Activated CD4-positive, alpha-beta memory T cell treated with anti-CD3 and anti-CD28 coated beads, Interleukin-2, amount 10 ng/mL, durations not matched to agents 7 days and 5 days (primary cell): Measurements from ENCODE around the gene GRIK2. TPM values are rescaled to one million over a fixed set of nuclear protein-coding genes. Genes with fewer than 3 reads are reported as not detected.

Experiments used
- CTCF ChIA-PET: fragments of 350-600 bp; sonication (Branson Sonifier 250); formaldehyde crosslinking; loops from one replicate; lab custom pipeline; 2021; ENCODE audit warnings: antibody characterized with exemption, inconsistent platforms; lab: Charles Lee
- POLR2A ChIA-PET: fragments of 350-600 bp; sonication (Branson Sonifier 250); formaldehyde crosslinking; loops from one replicate; lab custom pipeline; 2021; ENCODE audit warnings: antibody characterized with exemption; lab: Charles Lee
- DNase-seq: peaks from one replicate; pipeline ENCODE4 v3.0.0-alpha.2; 2020
- H3K27ac Mint-ChIP-seq: one replicate; pipeline ENCODE4 v1.8.0; 2021; ENCODE audit warnings: mild to moderate bottlenecking, mixed read lengths
- H3K27me3 Mint-ChIP-seq: one replicate; pipeline ENCODE4 v1.8.0; 2021; ENCODE audit warnings: mixed read lengths
- H3K36me3 Mint-ChIP-seq: one replicate; pipeline ENCODE4 v1.8.0; 2021; ENCODE audit warnings: low read depth, mixed read lengths
- H3K4me1 Mint-ChIP-seq: one replicate; pipeline ENCODE4 v1.8.0; 2021; ENCODE audit warnings: mixed read lengths
- H3K4me3 Mint-ChIP-seq: one replicate; pipeline ENCODE4 v1.8.0; 2021; ENCODE audit warnings: mild to moderate bottlenecking, mixed read lengths
- H3K9me3 Mint-ChIP-seq: one replicate; pipeline ENCODE4 v1.8.0; 2021; ENCODE audit warnings: mixed read lengths
- total RNA-seq, 2 experiments: library from RNA; stranded (reverse); gene quantifications; one replicate each; pipeline ENCODE4 v1.2.3, GENCODE V29; 2021

The GRIK2 gene
- total RNA-seq, 2 experiments from 2014 or later: not detected

- H3K4me3 Mint-ChIP-seq: no peak overlapping the region
- H3K36me3 Mint-ChIP-seq: no peaks in the 10 kb centered on the region
- H3K27me3 Mint-ChIP-seq: no peaks in the 10 kb centered on the region
- H3K27ac Mint-ChIP-seq: no peak overlapping the region
- POLR2A ChIA-PET: no interaction called here
- H3K9me3 Mint-ChIP-seq: no peaks in the 10 kb centered on the region
- H3K4me1 Mint-ChIP-seq: no peaks in the 10 kb centered on the region
- no peak for DNase-seq
- CTCF ChIA-PET: no interaction called here
These were observed 58.5 kb downstream of the GRIK2 start for GRCh38 chr6:101451981-101452380.

GRCh38 chr6:101453221-101453620, 59.7 kb downstream of the GRIK2 start:
- H3K4me3 Mint-ChIP-seq: no peak overlapping the region
- POLR2A ChIA-PET: no interaction called here
- H3K27me3 Mint-ChIP-seq: no peaks in the 10 kb centered on the region
- H3K36me3 Mint-ChIP-seq: no peaks in the 10 kb centered on the region
- no peak for DNase-seq
- no peak overlapping the region for H3K27ac Mint-ChIP-seq
- CTCF ChIA-PET: no interaction called here
- no peaks in the 10 kb centered on the region for H3K9me3 Mint-ChIP-seq
- no peaks in the 10 kb centered on the region for H3K4me1 Mint-ChIP-seq

GRCh38 chr6:101454106-101454676, 60.7 kb downstream of the GRIK2 start:
- CTCF ChIA-PET: no interaction called here
- Mint-ChIP-seq H3K27ac (no peak overlapping the region), H3K9me3 (no peaks in the 10 kb centered on the region), H3K4me3 (no peak overlapping the region), H3K4me1 (no peaks in the 10 kb centered on the region), H3K27me3 (no peaks in the 10 kb centered on the region), H3K36me3 (no peaks in the 10 kb centered on the region)
- POLR2A ChIA-PET: no interaction called here
- no peak for DNase-seq

DNA sequence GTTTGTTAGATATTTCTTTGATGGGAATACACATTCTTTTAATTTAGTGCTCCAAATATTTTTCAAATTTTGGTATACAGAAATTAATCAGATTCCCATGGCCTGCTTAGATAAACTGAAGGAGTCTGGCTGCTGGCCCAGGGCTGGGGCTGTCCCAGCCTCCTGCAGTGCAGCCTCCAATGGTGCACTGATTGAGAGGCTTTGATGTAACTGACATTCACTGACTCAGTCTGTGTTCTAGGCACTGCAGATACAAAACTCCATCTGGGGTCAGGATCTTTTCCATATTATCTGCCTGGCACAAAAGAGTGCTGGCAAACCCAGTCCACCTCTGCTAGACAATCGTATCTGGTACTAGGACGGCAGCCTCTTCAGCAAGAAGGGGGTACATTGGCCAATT, 64.8 kb downstream of the GRIK2 start:
- no peak overlapping the region for H3K4me3 Mint-ChIP-seq
- ChIA-PET CTCF (no interaction called here), POLR2A (no interaction called here)
- no peaks in the 10 kb centered on the region for H3K27me3 Mint-ChIP-seq
- no peak overlapping the region for H3K27ac Mint-ChIP-seq
- no peaks in the 10 kb centered on the region for H3K4me1 Mint-ChIP-seq
- DNase-seq: no peak
- H3K36me3 Mint-ChIP-seq: no peaks in the 10 kb centered on the region
- H3K9me3 Mint-ChIP-seq: peaks cover 2% of the 10 kb centered on the region

- DNase-seq: no peak
- no peaks in the 10 kb centered on the region for H3K4me1 Mint-ChIP-seq
- no peak overlapping the region for H3K27ac Mint-ChIP-seq
- POLR2A ChIA-PET: no interaction called here
- peaks cover 2% of the 10 kb centered on the region for H3K9me3 Mint-ChIP-seq
- CTCF ChIA-PET: no interaction called here
- no peaks in the 10 kb centered on the region for H3K27me3 Mint-ChIP-seq
- no peaks in the 10 kb centered on the region for H3K36me3 Mint-ChIP-seq
- H3K4me3 Mint-ChIP-seq: no peak overlapping the region
These were observed 65.3 kb downstream of the GRIK2 start for GRCh38 chr6:101458826-101459225.

DNA sequence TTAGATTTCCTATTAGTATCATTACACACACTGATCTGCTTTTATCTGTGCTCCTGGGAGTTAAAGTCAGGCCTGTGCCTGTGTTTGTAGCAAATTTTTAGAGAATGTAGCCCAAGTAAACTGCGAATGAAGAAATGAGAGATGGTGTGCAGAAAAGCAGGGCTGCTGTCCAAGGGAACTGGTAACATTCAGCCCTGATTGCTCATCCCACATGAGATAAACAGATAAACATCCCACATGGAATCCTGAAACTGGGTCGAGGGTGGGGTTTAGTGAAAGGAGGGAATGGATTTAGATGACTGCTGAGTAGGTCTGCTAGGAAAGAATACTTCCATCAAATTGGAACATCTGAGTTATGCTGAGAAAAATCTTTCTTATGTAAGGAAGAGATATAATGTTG, 69.1 kb downstream of the GRIK2 start:
- ChIA-PET POLR2A (no interaction called here), CTCF (no interaction called here)
- Mint-ChIP-seq H3K4me3 (no peak overlapping the region), H3K36me3 (no peaks in the 10 kb centered on the region), H3K27ac (no peak overlapping the region), H3K27me3 (no peaks in the 10 kb centered on the region), H3K9me3 (peaks cover 2% of the 10 kb centered on the region), H3K4me1 (no peaks in the 10 kb centered on the region)
- no peak for DNase-seq

GRCh38 chr6:101465863-101466262, 72.4 kb downstream of the GRIK2 start:
- Mint-ChIP-seq H3K27me3 (no peaks in the 10 kb centered on the region), H3K9me3 (peaks cover 4% of the 10 kb centered on the region), H3K4me3 (no peak overlapping the region), H3K4me1 (no peaks in the 10 kb centered on the region), H3K27ac (no peak overlapping the region), H3K36me3 (no peaks in the 10 kb centered on the region)
- POLR2A ChIA-PET: no interaction called here
- CTCF ChIA-PET: no interaction called here
- no peak for DNase-seq

DNA sequence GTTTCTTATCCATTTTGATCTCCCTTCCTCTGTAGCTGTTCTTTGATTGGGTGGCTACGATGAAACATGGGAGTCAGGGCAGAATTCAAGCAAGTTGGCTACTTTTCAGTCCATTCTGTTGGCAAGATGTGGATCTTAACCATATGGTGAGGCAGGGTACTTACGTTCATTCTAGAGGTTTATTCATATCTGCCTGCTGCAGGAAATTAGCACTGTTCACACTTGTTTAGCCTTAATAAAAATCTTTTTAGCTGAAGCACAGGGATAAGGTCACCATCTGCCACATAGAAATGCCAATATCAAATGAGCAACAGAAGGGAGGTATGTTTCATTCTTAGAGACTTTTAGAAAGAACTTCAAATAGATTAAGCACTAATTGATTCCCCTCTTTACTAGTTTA, 83.9 kb downstream of the GRIK2 start:
- H3K27ac Mint-ChIP-seq: no peak overlapping the region

DNA sequence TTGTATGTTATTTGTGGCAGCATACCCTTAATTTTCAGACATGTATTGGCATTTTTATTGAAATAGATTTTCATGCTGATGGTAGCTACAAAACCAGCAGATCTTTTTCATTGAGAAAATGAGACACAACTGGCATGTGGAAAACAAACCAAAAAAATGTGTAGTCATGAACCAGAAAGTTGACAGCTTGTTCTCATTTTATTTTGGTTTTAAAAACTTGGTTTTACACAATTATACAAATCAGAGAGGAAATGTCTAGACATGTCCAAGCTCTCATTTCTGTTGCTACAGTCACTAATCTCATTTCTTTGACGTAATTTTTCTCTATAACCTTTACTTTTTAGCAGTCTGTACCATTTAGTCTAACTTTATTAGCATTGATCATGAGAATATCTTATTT, 85.4 kb downstream of the GRIK2 start:
- H3K4me1 Mint-ChIP-seq: no peaks in the 10 kb centered on the region
- DNase-seq: no peak
- ChIA-PET CTCF (no interaction called here), POLR2A (no interaction called here)
- H3K27me3 Mint-ChIP-seq: no peaks in the 10 kb centered on the region
- H3K4me3 Mint-ChIP-seq: no peak overlapping the region
- H3K36me3 Mint-ChIP-seq: no peaks in the 10 kb centered on the region
- H3K27ac Mint-ChIP-seq: no peak overlapping the region
- H3K9me3 Mint-ChIP-seq: no peaks in the 10 kb centered on the region

More for the DNA sequence above, 83.9 kb downstream of the GRIK2 start:
- H3K36me3 Mint-ChIP-seq: no peaks in the 10 kb centered on the region
- H3K27me3 Mint-ChIP-seq: no peaks in the 10 kb centered on the region
- H3K4me1 Mint-ChIP-seq: no peaks in the 10 kb centered on the region
- H3K9me3 Mint-ChIP-seq: no peaks in the 10 kb centered on the region
- no peak for DNase-seq
- ChIA-PET POLR2A (no interaction called here), CTCF (no interaction called here)
- no peak overlapping the region for H3K4me3 Mint-ChIP-seq

GRCh38 chr6:101482606-101483005, 89.1 kb downstream of the GRIK2 start:
- H3K4me1 Mint-ChIP-seq: no peaks in the 10 kb centered on the region
- ChIA-PET CTCF (no interaction called here), POLR2A (no interaction called here)
- no peaks in the 10 kb centered on the region for H3K27me3 Mint-ChIP-seq
- DNase-seq: no peak
- no peaks in the 10 kb centered on the region for H3K9me3 Mint-ChIP-seq
- no peak overlapping the region for H3K27ac Mint-ChIP-seq
- no peak overlapping the region for H3K4me3 Mint-ChIP-seq
- no peaks in the 10 kb centered on the region for H3K36me3 Mint-ChIP-seq

GRCh38 chr6:101484781-101485180, 91.3 kb downstream of the GRIK2 start:
- Mint-ChIP-seq H3K9me3 (no peaks in the 10 kb centered on the region), H3K4me1 (no peaks in the 10 kb centered on the region), H3K27me3 (no peaks in the 10 kb centered on the region), H3K36me3 (no peaks in the 10 kb centered on the region), H3K27ac (no peak overlapping the region), H3K4me3 (no peak overlapping the region)
- POLR2A ChIA-PET: no interaction called here
- CTCF ChIA-PET: no interaction called here
- DNase-seq: no peak

DNA sequence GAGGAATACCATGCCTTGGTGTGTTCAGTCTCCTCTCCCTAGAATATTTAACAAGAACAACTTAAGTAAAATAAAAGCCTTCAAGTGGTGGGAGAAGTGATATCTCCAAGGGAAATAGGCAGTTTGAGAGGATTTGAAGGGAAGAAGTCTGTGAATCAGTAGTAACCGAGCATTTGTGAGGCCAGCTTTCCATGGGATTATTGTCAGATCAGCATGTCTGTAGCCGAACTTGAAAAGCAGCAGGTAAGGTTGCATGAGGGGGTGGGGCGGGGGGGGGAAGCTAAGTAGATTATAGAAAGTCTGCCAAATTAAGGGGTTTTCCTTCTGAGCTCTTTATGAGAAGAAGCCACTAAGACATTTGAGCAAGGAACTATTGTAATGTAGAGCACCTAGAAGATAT, 92.6 kb downstream of the GRIK2 start:
- no peak overlapping the region for H3K4me3 Mint-ChIP-seq
- H3K4me1 Mint-ChIP-seq: no peaks in the 10 kb centered on the region
- CTCF ChIA-PET: no interaction called here
- H3K27ac Mint-ChIP-seq: no peak overlapping the region
- DNase-seq: no peak
- H3K9me3 Mint-ChIP-seq: no peaks in the 10 kb centered on the region
- H3K36me3 Mint-ChIP-seq: no peaks in the 10 kb centered on the region
- POLR2A ChIA-PET: no interaction called here
- H3K27me3 Mint-ChIP-seq: no peaks in the 10 kb centered on the region

DNA sequence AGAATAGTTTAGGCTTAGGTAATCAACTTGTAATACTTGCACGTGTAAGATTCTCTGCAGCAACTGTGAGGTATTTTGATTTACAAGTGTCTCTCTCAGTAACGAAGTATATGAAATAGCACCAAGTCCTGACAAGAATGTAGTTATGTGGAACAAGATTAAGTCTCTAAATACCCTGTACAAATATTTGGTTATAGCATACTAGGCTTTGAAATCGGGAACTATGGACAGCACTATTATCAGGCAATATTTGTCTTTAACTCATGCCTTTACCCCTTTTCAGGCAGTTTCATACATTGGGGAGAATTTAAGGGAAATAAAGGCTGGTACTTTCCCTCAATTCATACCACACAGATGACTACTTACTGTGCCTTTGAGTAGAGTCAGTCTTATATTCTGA, 93.2 kb downstream of the GRIK2 start:
- CTCF ChIA-PET: no interaction called here
- H3K4me1 Mint-ChIP-seq: no peaks in the 10 kb centered on the region
- H3K36me3 Mint-ChIP-seq: no peaks in the 10 kb centered on the region
- H3K9me3 Mint-ChIP-seq: no peaks in the 10 kb centered on the region
- H3K27ac Mint-ChIP-seq: no peak overlapping the region
- no peaks in the 10 kb centered on the region for H3K27me3 Mint-ChIP-seq
- no peak overlapping the region for H3K4me3 Mint-ChIP-seq
- no peak for DNase-seq
- POLR2A ChIA-PET: no interaction called here

- no peaks in the 10 kb centered on the region for H3K9me3 Mint-ChIP-seq
- no peak for DNase-seq
- ChIA-PET POLR2A (no interaction called here), CTCF (no interaction called here)
- no peaks in the 10 kb centered on the region for H3K27me3 Mint-ChIP-seq
- no peaks in the 10 kb centered on the region for H3K36me3 Mint-ChIP-seq
- no peak overlapping the region for H3K27ac Mint-ChIP-seq
- no peaks in the 10 kb centered on the region for H3K4me1 Mint-ChIP-seq
- H3K4me3 Mint-ChIP-seq: no peak overlapping the region
These were observed 95.9 kb downstream of the GRIK2 start for GRCh38 chr6:101489456-101489855.
